GM06990 (cell line): ENCODE measurements around the gene PDE1C.
A peak's percentile ranks its signal among the peaks of the same experiment; 100 is the strongest.

Experiments
- DNase-seq: peaks from one replicate; pipeline ENCODE4 v3.0.0-alpha.2; 2011; ENCODE audit not compliant: insufficient read length; ENCODE audit errors: extremely low read depth
- H3K27me3 ChIP-seq: replicated peaks from 2 replicates; pipeline ENCODE4 v1.6.0; 2011; ENCODE audit warnings: low read length; ENCODE audit not compliant: control insufficient read depth, insufficient read depth
- H3K36me3 ChIP-seq: 2 replicates; pipeline ENCODE4 v1.5.1; 2011; ENCODE audit warnings: low read length; ENCODE audit not compliant: control insufficient read depth, insufficient read depth
- H3K4me3 ChIP-seq: replicated peaks from 2 replicates; pipeline ENCODE4 v1.5.1; 2011; ENCODE audit warnings: low read depth, mild to moderate bottlenecking, control low read depth, low read length
- CTCF ChIP-seq: IDR thresholded peaks from 2 replicates; pipeline ENCODE4 v1.5.1; 2011; ENCODE audit warnings: low read length, control low read depth, mild to moderate bottlenecking, inconsistent platforms; ENCODE audit not compliant: insufficient read depth, poor library complexity, severe bottlenecking

Gene PDE1C

DNA sequence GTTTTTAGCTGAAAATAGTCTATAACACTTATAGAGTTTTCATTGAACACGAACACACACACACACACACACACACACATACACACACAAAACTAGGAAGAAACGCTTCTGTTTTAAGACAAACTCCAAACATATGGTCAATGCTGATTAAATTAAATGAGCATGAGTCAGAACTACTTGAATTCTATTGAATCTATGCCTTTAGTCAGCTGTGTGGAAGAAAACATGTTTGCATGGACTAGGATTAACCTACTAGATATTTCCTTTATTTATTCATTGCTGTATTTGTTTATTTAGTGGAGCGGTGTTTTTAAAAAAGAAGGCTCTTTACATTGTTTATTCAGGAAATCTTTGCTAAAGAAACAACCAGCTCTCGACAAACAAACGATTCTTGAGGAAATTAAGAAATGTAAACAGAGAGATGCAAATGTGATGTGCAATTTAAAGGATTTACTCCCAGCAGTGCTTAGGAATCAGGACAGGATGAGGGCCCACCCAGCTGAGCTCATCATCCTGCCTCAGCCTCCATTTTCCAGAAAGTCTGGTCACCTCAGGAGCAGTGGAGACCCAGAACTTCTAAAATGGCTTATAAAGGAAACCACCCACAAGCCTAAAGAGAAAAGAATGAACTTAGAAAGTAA is 83.2 kb downstream of the PDE1C start:
- no peak for DNase-seq
- no peak for TF ChIP-seq CTCF
- Histone ChIP-seq H3K27me3 (no peaks in the 10 kb centered on the region; the same call in 1 of the 2 replicates), H3K36me3 (no peaks in the 10 kb centered on the region), H3K4me3 (no peak overlapping the region)

- DNase-seq, result no peak
- H3K27me3 ChIP-seq, result no peaks in the 10 kb centered on the region; the same call in 1 of the 2 replicates
- no peak for TF ChIP-seq CTCF
- no peak overlapping the region for H3K4me3 ChIP-seq
- H3K36me3 ChIP-seq, result no peaks in the 10 kb centered on the region
Measured at GRCh38 chr7:31982962-31983361, 87.2 kb downstream of the PDE1C start.

GRCh38 chr7:31981874-31982390 is 88.3 kb downstream of the PDE1C start:
- H3K27me3 ChIP-seq, result no peaks in the 10 kb centered on the region
- DNase-seq, result no peak
- no peaks in the 10 kb centered on the region for H3K36me3 ChIP-seq
- TF ChIP-seq CTCF, result no peak
- H3K4me3 ChIP-seq, result no peak overlapping the region

DNA sequence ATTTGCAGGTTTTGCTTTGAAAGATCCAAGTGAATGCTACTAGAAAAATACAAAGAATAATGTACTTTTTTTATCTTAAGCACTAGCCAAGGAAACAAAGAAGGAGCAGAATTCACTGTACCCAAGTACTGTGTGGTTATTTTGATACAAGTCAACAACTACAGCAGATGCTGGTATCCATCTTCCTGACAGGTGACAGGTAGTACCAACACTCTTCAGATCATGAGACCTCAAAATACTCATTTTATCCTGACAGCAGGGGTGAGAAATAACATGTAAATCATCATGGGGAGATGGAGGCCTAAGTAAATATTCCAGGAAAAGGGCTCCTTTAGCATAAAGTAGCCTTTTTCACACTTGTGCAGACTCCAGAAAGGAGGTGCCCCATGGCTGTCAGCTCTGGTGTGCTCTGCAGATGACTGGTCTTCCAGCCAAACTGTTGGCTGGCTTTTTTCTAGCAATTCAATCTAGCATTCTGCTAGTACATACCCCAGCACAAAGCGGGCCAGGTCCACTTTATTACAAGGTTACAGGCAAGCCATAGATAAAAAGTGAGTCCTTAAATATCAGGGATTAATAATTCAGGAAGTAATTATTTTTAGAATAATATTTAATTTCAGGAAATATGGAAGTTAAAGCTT is 90.4 kb downstream of the PDE1C start:
- no peak for DNase-seq
- Histone ChIP-seq H3K27me3 (no peaks in the 10 kb centered on the region), H3K4me3 (no peak overlapping the region), H3K36me3 (no peaks in the 10 kb centered on the region)
- TF ChIP-seq CTCF, result no peak

DNA sequence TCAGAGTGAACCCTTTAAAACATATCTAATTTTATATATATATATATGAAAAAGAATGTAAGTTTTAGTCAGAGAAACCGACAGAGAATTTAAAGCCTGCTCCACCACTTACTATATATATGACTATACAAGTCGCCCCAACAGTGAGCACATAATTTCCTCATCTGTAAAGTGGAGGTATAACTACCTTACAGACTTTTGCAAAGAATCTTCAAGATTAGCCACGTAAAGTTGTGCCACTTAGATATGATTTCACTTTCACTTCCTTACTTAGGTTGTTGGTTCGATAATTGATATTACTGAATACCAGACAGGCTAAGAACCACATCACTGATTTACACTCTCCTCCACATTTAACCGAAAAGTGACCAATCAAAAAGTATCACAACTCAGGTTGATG is 94.7 kb downstream of the PDE1C start:
- no peak for TF ChIP-seq CTCF
- DNase-seq, result peak; percentile 18
- Histone ChIP-seq H3K36me3 (no peaks in the 10 kb centered on the region), H3K4me3 (no peak overlapping the region), H3K27me3 (no peaks in the 10 kb centered on the region)
